Brain microvascular endothelial cell (primary cell): ENCODE results near the gene PFN3.

ENCODE experiments used
- DNase-seq: peaks from one replicate; pipeline ENCODE4 v3.0.0-alpha.2; 2020
- H3K27ac ChIP-seq: fragments of 250-450 bp; sonication (Bioruptor Pico); 2 replicates; pipeline ENCODE4 v1.5.1; 2020; ENCODE audit warnings: mild to moderate bottlenecking, moderate library complexity
- H3K27me3 ChIP-seq: fragments of 250-450 bp; sonication (Bioruptor Pico); replicated peaks from 2 replicates; pipeline ENCODE4 v1.5.1; 2020; ENCODE audit warnings: mild to moderate bottlenecking
- H3K36me3 ChIP-seq: fragments of 250-450 bp; sonication (Bioruptor Pico); replicated peaks from 2 replicates; pipeline ENCODE4 v1.5.1; 2020; ENCODE audit warnings: mild to moderate bottlenecking
- H3K4me3 ChIP-seq: 2 replicates; pipeline ENCODE4 v1.5.1; 2011; ENCODE audit warnings: low read depth, mild to moderate bottlenecking, control low read depth, low read length, moderate library complexity
- in situ Hi-C: cut with HindIII; loops from 2 replicates; pipeline ENCODE4 v1.10.0; 2017; ENCODE audit warnings: low sequenced_read_pairs, low pct_ligation_motif_present
- TF ChIP-seq, protein P1 (sequence below): IDR thresholded peaks from 2 replicates; pipeline ENCODE4 v1.5.1; 2011; ENCODE audit warnings: low read depth, mild to moderate bottlenecking, moderate library complexity, low read length, control low read depth, inconsistent platforms; ENCODE audit errors: missing control alignments

Gene PFN3

DNA sequence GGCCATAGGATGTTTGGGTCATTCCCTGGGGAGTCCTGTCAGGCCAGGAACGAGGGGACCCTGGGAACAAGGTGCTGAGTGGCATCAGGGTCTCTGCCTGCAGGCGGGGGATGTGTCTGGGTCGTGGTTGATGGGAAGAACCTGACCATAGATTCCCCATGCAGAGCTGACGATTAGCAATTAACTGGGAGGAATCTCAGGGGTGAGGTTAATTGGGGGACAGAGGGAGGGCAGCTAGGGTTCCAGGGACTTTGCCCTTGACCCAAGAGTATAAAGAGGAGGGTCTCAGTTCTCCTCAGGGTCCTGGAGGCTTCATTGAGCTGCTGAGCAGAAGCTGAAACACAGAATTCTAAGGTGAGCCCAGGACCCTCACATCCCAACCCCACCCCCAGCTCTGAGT, 16.3 kb downstream of the PFN3 start, which contains the start of gene SLC34A1:
Gene SLC34A1 (plus strand): TSS at position 301 of the 400 bp plus-strand sequence. CDS start 1,308 bp downstream, outside the sequence.
- DNase-seq, result no peak
- in situ Hi-C loops, result no loop called here
- no peak within 1 kb of the TSS for H3K27ac ChIP-seq
- H3K27me3 ChIP-seq, result no peaks in the 10 kb centered on the region
- H3K36me3 ChIP-seq, result no peaks in the 10 kb centered on the region
- no peak within 1 kb of the TSS for H3K4me3 ChIP-seq
- TF ChIP-seq, protein P1, sequence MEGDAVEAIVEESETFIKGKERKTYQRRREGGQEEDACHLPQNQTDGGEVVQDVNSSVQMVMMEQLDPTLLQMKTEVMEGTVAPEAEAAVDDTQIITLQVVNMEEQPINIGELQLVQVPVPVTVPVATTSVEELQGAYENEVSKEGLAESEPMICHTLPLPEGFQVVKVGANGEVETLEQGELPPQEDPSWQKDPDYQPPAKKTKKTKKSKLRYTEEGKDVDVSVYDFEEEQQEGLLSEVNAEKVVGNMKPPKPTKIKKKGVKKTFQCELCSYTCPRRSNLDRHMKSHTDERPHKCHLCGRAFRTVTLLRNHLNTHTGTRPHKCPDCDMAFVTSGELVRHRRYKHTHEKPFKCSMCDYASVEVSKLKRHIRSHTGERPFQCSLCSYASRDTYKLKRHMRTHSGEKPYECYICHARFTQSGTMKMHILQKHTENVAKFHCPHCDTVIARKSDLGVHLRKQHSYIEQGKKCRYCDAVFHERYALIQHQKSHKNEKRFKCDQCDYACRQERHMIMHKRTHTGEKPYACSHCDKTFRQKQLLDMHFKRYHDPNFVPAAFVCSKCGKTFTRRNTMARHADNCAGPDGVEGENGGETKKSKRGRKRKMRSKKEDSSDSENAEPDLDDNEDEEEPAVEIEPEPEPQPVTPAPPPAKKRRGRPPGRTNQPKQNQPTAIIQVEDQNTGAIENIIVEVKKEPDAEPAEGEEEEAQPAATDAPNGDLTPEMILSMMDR, result no peak

DNA sequence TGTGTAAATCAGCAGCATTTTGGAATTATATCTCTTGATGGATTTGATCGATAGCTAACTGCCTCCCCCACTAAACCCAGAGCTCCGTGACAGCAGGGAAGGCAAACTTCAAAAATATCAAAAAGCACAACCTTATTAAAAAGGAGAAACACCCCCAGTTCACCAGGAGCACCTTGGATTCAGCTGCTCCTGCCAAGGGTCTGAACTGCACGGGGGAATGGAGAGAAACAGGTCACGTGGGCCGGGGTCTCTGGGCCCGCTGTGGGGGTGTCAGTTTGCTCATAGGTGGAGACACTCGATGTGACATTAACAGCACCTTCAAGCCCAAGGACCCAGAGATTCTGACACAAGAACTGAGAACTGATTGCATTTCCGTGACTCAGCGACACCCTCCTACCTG, 17.3 kb downstream of the PFN3 start:
- H3K4me3 ChIP-seq, result no peak overlapping the region
- no peak overlapping the region for H3K27ac ChIP-seq
- no peaks in the 10 kb centered on the region for H3K27me3 ChIP-seq
- TF ChIP-seq, protein P1, result no peak
- in situ Hi-C loops, result no loop called here
- H3K36me3 ChIP-seq, result no peaks in the 10 kb centered on the region
- no peak for DNase-seq

DNA sequence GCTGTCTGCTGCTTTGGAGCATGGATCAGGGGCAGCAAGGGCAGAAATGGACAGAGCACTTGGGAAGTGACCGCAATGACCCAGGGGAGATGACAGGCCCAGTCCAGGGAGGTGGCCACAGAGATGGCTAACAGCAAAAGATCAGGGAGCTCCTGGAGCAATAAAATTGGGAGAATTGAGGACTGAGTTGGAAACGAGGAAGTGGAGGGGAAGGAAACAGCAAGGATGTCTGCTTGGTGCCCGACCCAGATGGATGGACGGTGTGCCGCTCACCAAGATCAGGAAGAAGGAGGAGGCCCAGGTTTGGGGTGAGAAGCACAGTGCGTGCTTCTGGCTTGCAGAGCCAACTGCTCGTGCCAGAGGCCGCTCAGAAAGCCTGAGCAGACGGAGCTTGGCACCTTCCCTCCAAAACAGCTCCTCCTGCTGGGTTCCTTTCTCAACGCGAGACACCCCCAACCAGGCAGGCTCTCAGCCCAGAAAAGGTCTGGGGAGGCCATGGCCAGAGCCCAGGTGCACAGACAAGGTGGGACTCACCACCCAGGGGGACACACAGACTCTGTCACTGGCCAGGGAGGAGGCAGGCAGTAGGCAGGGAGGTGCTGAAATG, 17.9 kb downstream of the PFN3 start:
- DNase-seq, result no peak
- no peaks in the 10 kb centered on the region for H3K27me3 ChIP-seq
- in situ Hi-C loops, result no loop called here
- no peak overlapping the region for H3K4me3 ChIP-seq
- H3K36me3 ChIP-seq, result no peaks in the 10 kb centered on the region
- no peak overlapping the region for H3K27ac ChIP-seq
- TF ChIP-seq, protein P1, result peak; percentile 48

DNA sequence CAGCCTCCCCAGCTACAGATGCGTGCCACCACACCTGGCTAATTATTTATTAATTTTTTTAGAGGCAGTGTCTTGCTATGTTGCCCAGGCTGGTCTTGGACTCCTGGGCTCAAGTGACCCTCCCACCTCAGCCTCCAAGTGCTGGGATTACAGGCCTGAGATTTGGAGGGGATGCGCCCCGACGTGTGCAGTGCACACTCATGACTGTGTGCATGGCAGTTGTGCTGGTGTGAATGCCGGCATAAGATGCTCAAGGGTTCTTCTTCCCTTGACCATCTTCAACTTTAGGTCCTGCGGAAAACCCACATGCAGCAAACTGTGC, 19.7 kb downstream of the PFN3 start:
- Histone ChIP-seq H3K4me3 (no peak overlapping the region), H3K27me3 (no peaks in the 10 kb centered on the region), H3K36me3 (no peaks in the 10 kb centered on the region), H3K27ac (no peak overlapping the region)
- no peak for DNase-seq
- in situ Hi-C loops, result no loop called here
- TF ChIP-seq, protein P1, result no peak

DNA sequence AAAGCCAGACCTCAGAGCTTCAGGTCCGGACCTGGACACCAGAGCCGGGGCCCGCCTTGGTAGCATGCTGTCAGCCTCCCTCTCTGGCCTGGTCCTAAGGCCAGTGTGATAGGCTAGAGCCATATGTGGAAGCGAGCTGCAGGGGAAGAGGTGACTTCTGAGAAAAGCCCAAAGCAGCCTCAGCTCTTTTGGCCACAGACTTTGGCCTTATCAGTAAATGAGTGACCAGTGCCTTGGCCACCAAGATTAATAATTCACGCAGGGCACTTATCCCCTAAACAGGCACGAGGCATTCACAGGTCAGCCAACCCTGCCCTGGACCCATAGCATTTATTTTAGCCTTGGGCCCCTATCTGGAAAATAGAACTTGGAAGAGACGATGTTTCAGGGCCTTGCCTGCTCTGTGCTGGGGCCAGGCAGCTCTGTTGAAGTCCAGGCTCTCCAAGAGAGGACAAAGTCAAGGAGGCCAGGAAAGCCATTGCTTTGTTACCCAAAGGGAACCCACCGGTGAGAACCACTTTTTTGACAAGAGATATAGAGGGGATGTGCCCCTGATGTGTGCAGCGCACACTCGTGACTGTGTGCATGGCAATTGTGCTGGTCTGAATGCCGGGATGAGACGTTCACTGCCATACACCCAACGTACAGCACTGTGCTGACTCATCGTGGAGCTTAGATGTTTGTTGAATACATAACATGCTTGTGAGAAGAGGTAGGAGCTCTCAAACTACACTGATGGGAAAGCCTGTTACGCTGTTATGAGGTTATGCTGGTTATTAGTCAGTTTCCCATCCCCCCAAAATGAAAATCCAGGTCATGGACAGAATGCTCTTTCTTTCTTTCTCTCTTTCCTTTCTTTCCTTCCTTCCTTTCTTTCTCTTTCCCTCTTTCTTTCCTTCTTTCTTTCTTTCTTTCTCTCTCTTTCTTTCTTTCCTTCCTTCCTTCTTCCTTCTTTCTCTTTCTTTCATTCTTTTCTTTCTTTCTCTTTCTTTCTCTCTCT, 21.3 kb downstream of the PFN3 start:
- Histone ChIP-seq H3K4me3 (no peak overlapping the region), H3K27ac (peak overlapping the region; percentile 52), H3K27me3 (no peaks in the 10 kb centered on the region), H3K36me3 (no peaks in the 10 kb centered on the region)
- peak; percentile 95 for DNase-seq
- TF ChIP-seq, protein P1, result no peak
- in situ Hi-C loops, result no loop called here
